Measurements from ENCODE around the gene SCP2.
"Not testable (repeated sequence)": the region's sequence is repeated elsewhere in the genome, so short reads cannot be mapped to it uniquely, and the experiment has no call there.

The SCP2 gene

GRCh38 chr1:52976183-52977035, 49.3 kb downstream of the SCP2 start:
- no peak for FAIRE-seq

GRCh38 chr1:52978045-52978444, 51.0 kb downstream of the SCP2 start:
- FAIRE-seq: no peak

GRCh38 chr1:52992733-52993132, 65.7 kb downstream of the SCP2 start:
- not testable (repeated sequence) for FAIRE-seq

- FAIRE-seq: no peak
Observed at GRCh38 chr1:52994656-52995055, 67.6 kb downstream of the SCP2 start.

GRCh38 chr1:52996653-52997052, 69.6 kb downstream of the SCP2 start:
- no peak for FAIRE-seq

GRCh38 chr1:53001128-53001527, 74.1 kb downstream of the SCP2 start:
- no peak for FAIRE-seq

GRCh38 chr1:53006612-53007011, 79.5 kb downstream of the SCP2 start:
- FAIRE-seq: not testable (repeated sequence)

- FAIRE-seq: not testable (repeated sequence)
Observed at GRCh38 chr1:53010247-53010646, 83.2 kb downstream of the SCP2 start.

- FAIRE-seq: no peak
Observed at GRCh38 chr1:53011175-53011574, 84.1 kb downstream of the SCP2 start.

- FAIRE-seq: peak; percentile 34
Observed at GRCh38 chr1:53014791-53015507, 87.9 kb downstream of the SCP2 start.

GRCh38 chr1:53015508-53015860, 88.4 kb downstream of the SCP2 start:
- no peak for FAIRE-seq

GRCh38 chr1:53016705-53017104, 89.6 kb downstream of the SCP2 start:
- FAIRE-seq: no peak

GRCh38 chr1:53020588-53020987, 93.5 kb downstream of the SCP2 start:
- FAIRE-seq: no peak

- FAIRE-seq: no peak
Observed at GRCh38 chr1:53022179-53022578, 95.1 kb downstream of the SCP2 start.

GRCh38 chr1:53023546-53023945, 96.5 kb downstream of the SCP2 start:
- no peak for FAIRE-seq

GRCh38 chr1:53024117-53024516, 97.0 kb downstream of the SCP2 start:
- FAIRE-seq: no peak

- FAIRE-seq: no peak
Observed at GRCh38 chr1:53025034-53025768, 98.1 kb downstream of the SCP2 start.

- no peak for FAIRE-seq
Observed at GRCh38 chr1:53025769-53026112, 98.7 kb downstream of the SCP2 start.

- FAIRE-seq: no peak
Observed at GRCh38 chr1:53026254-53026653, 99.2 kb downstream of the SCP2 start.

- FAIRE-seq: no peak
Observed at GRCh38 chr1:53031732-53032131, 104.7 kb downstream of the SCP2 start.

- no peak for FAIRE-seq
Observed at GRCh38 chr1:53037159-53037558, 110.1 kb downstream of the SCP2 start.

GRCh38 chr1:53038566-53038965, 111.5 kb downstream of the SCP2 start:
- FAIRE-seq: no peak

- no peak for FAIRE-seq
Observed at GRCh38 chr1:53043271-53043670, 116.2 kb downstream of the SCP2 start.

- FAIRE-seq: no peak
Observed at GRCh38 chr1:53044926-53045325, 117.8 kb downstream of the SCP2 start.
